Suprapubic skin (tissue), 4 donors: ENCODE measurements around the gene OMP.

Experiments
- EP300 ChIP-seq: sonication (generic); formaldehyde crosslinking; IDR thresholded peaks from one replicate; pipeline ENCODE4 v1.6.1; 2017; ENCODE audit warnings: antibody characterized with exemption
- POLR2A ChIP-seq, 2 donors: fragments of 450-650 bp; IDR thresholded peaks; one replicate each; pipeline ENCODE4 v1.6.1; 2017; ENCODE audit warnings: antibody characterized with exemption in 2 of 2, mild to moderate bottlenecking in 2 of 2, moderate library complexity in 2 of 2
- POLR2AphosphoS5 ChIP-seq, 3 donors: sonication (generic); formaldehyde crosslinking; IDR thresholded peaks; one replicate each; pipeline ENCODE4 v1.6.1; 2017; ENCODE audit warnings: antibody characterized with exemption in 3 of 3
- TF ChIP-seq, protein P1 (sequence below), 2 donors: fragments of 200-600 bp in 1 of 2; fragments of 450-650 bp in 1 of 2; sonication (generic) in 1 of 2; IDR thresholded peaks; one replicate each; pipeline ENCODE4 v1.5.1; 2016 to 2019; ENCODE audit warnings: antibody characterized with exemption in 2 of 2, mild to moderate bottlenecking in 1 of 2, moderate library complexity in 1 of 2

DNA sequence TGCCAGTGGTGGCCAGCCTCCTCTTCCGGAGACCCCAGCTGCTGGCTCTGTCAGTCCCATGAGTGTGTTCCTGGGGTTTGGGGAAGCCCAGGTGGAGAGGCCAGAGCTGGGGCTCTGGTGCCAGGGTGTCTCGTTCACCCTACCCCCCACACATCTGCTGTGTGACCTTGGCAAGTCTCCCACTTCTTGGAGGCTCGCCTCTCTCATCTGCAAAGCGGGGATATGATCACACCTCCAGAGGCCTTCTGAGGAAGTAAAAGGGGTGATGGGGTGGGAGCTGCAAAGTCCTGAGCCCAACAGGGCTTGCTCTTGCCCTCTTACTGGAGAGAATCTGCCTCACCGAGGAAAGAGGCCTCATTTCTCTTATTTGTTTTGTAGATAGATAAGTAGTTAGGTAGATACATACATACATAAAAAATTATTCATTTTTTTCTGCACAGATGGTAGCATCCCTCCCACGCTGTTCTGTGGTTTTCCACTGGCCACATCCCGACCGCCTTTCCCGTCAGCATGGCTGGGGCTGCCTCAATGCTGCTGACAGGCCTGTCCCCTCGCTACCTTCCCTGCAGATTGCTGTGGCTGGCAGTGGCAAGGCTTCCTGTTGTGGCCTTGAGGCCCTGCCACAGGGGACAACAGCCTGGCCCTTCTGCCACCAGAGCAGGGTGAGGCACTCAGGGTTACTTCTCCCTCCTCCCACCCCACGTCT is 49.3 kb downstream of the OMP start:
- TF ChIP-seq, protein P1, sequence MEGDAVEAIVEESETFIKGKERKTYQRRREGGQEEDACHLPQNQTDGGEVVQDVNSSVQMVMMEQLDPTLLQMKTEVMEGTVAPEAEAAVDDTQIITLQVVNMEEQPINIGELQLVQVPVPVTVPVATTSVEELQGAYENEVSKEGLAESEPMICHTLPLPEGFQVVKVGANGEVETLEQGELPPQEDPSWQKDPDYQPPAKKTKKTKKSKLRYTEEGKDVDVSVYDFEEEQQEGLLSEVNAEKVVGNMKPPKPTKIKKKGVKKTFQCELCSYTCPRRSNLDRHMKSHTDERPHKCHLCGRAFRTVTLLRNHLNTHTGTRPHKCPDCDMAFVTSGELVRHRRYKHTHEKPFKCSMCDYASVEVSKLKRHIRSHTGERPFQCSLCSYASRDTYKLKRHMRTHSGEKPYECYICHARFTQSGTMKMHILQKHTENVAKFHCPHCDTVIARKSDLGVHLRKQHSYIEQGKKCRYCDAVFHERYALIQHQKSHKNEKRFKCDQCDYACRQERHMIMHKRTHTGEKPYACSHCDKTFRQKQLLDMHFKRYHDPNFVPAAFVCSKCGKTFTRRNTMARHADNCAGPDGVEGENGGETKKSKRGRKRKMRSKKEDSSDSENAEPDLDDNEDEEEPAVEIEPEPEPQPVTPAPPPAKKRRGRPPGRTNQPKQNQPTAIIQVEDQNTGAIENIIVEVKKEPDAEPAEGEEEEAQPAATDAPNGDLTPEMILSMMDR (IDR thresholded peaks at IDR 0.05): no peak
- TF ChIP-seq POLR2AphosphoS5 (IDR thresholded peaks at IDR 0.05) (no peak), POLR2A (IDR thresholded peaks at IDR 0.05) (no peak), EP300 (no peak)
